Astrocyte (in vitro differentiated cells and primary cell): Measurements from ENCODE around the gene FBN1. TPM values are rescaled to one million over a fixed set of nuclear protein-coding genes. Genes with fewer than 3 reads are reported as not detected.

ENCODE experiments used
- DNase-seq: peaks from one replicate; pipeline ENCODE4 v3.0.0-alpha.2; 2010; ENCODE audit warnings: low read depth
- FAIRE-seq: peaks from 2 replicates; lab custom pipeline; 2011; peaks lifted over from hg19 to GRCh38; lab: Jason Lieb, UNC
- H2AFZ ChIP-seq: 2 replicates; pipeline ENCODE4 v1.6.0; 2012; ENCODE audit warnings: low read depth, low read length, inconsistent platforms
- H3K27ac ChIP-seq: 2 replicates; pipeline ENCODE4 v1.5.1; 2011; ENCODE audit warnings: low read depth, low read length, inconsistent platforms
- H3K27me3 ChIP-seq: 2 replicates; pipeline ENCODE4 v1.6.0; 2011; ENCODE audit warnings: low read length, inconsistent platforms; ENCODE audit not compliant: insufficient read depth
- H3K36me3 ChIP-seq: 2 replicates; pipeline ENCODE4 v1.5.1; 2011; ENCODE audit warnings: low read length, inconsistent platforms; ENCODE audit not compliant: insufficient read depth
- H3K4me1 ChIP-seq: 2 replicates; pipeline ENCODE4 v1.5.1; 2011; ENCODE audit warnings: low read length, inconsistent platforms; ENCODE audit not compliant: insufficient read depth
- H3K4me2 ChIP-seq: 2 replicates; pipeline ENCODE4 v1.6.0; 2012; ENCODE audit warnings: low read length, inconsistent platforms
- H3K4me3 ChIP-seq: 2 replicates; pipeline ENCODE4 v1.5.1; 2011; ENCODE audit warnings: low read depth, mild to moderate bottlenecking, low read length, inconsistent platforms; ENCODE audit not compliant: insufficient read depth
- H3K79me2 ChIP-seq: 2 replicates; pipeline ENCODE4 v1.6.0; 2012; ENCODE audit warnings: mild to moderate bottlenecking, low read length, inconsistent platforms; ENCODE audit not compliant: insufficient read depth
- H3K9ac ChIP-seq: 2 replicates; pipeline ENCODE4 v1.6.0; 2012; ENCODE audit warnings: mild to moderate bottlenecking, low read length, inconsistent platforms
- H3K9me3 ChIP-seq: 2 replicates; pipeline ENCODE4 v1.5.1; 2012; ENCODE audit warnings: low read depth, mild to moderate bottlenecking, low read length, inconsistent platforms; ENCODE audit not compliant: insufficient read depth
- H4K20me1 ChIP-seq: 2 replicates; pipeline ENCODE4 v1.6.0; 2012; ENCODE audit warnings: low read length, inconsistent platforms; ENCODE audit not compliant: insufficient read depth
- H3K27ac Mint-ChIP-seq: one replicate; pipeline ENCODE4 v1.8.0; 2021; ENCODE audit warnings: mild to moderate bottlenecking, mixed read lengths; ENCODE audit not compliant: unreplicated experiment
- H3K27me3 Mint-ChIP-seq: one replicate; pipeline ENCODE4 v1.8.0; 2021; ENCODE audit warnings: low read depth, mixed read lengths; ENCODE audit not compliant: unreplicated experiment
- H3K36me3 Mint-ChIP-seq: one replicate; pipeline ENCODE4 v1.8.0; 2021; ENCODE audit warnings: low read depth, mixed read lengths; ENCODE audit not compliant: unreplicated experiment
- H3K4me1 Mint-ChIP-seq: one replicate; pipeline ENCODE4 v1.8.0; 2021; ENCODE audit warnings: low read depth, mixed read lengths; ENCODE audit not compliant: unreplicated experiment
- H3K4me3 Mint-ChIP-seq: one replicate; pipeline ENCODE4 v1.8.0; 2021; ENCODE audit warnings: mild to moderate bottlenecking, moderate library complexity, mixed read lengths; ENCODE audit not compliant: unreplicated experiment
- H3K9me3 Mint-ChIP-seq: one replicate; pipeline ENCODE4 v1.8.0; 2021; ENCODE audit warnings: mild to moderate bottlenecking, mixed read lengths; ENCODE audit not compliant: unreplicated experiment
- CTCF ChIP-seq: IDR thresholded peaks from 2 replicates; pipeline ENCODE4 v1.5.1; 2011; ENCODE audit warnings: low read depth, mild to moderate bottlenecking, inconsistent platforms, low read length, moderate library complexity; ENCODE audit not compliant: insufficient read depth
- EZH2 ChIP-seq: IDR thresholded peaks from 2 replicates; pipeline ENCODE4 v1.6.1; 2012; ENCODE audit warnings: mild to moderate bottlenecking, low read length, inconsistent platforms; ENCODE audit not compliant: insufficient read depth
- total RNA-seq: library from RNA; stranded (reverse); gene quantifications from 2 replicates; pipeline ENCODE4 v1.2.1, GENCODE V29; 2021

Gene FBN1
- total RNA-seq, 1 donor from 2014 or later: 210 TPM

- DNase-seq: no peak
- Histone ChIP-seq H3K79me2 (peaks cover 93% of the 10 kb centered on the region), H3K4me2 (peak overlapping the region; percentile 59), H3K36me3 (peaks cover 54% of the 10 kb centered on the region), H3K27me3 (no peaks in the 10 kb centered on the region), H2AFZ (no peak overlapping the region), H3K9ac (peak overlapping the region; percentile 65), H3K4me3 (no peak overlapping the region), H3K4me1 (peaks cover 37% of the 10 kb centered on the region), H4K20me1 (peaks cover 15% of the 10 kb centered on the region), H3K27ac (peak overlapping the region; percentile 92), H3K9me3 (no peaks in the 10 kb centered on the region)
- Mint-ChIP-seq H3K9me3 (peaks cover 1% of the 10 kb centered on the region), H3K27ac (peak overlapping the region; percentile 80), H3K27me3 (no peaks in the 10 kb centered on the region), H3K4me1 (peaks cover 49% of the 10 kb centered on the region), H3K36me3 (peaks cover 33% of the 10 kb centered on the region), H3K4me3 (no peak overlapping the region)
- TF ChIP-seq EZH2 (no peak), CTCF (no peak)
- FAIRE-seq: no peak
Measured at GRCh38 chr15:48604567-48604966, 40.9 kb downstream of the FBN1 start.

GRCh38 chr15:48603922-48604321 lies 41.6 kb downstream of the FBN1 start:
- no peak for TF ChIP-seq EZH2
- no peak for TF ChIP-seq CTCF
- H3K4me3 ChIP-seq: no peak overlapping the region
- peaks cover 1% of the 10 kb centered on the region for H3K9me3 Mint-ChIP-seq
- no peaks in the 10 kb centered on the region for H3K27me3 ChIP-seq
- H3K36me3 ChIP-seq: peaks cover 55% of the 10 kb centered on the region
- peaks cover 92% of the 10 kb centered on the region for H3K79me2 ChIP-seq
- H3K27ac ChIP-seq: peak overlapping the region; percentile 92
- H3K4me3 Mint-ChIP-seq: no peak overlapping the region
- no peaks in the 10 kb centered on the region for H3K9me3 ChIP-seq
- FAIRE-seq (no peak), DNase-seq (peak; percentile 30)
- no peaks in the 10 kb centered on the region for H3K27me3 Mint-ChIP-seq
- H4K20me1 ChIP-seq: peaks cover 9% of the 10 kb centered on the region
- peak overlapping the region; percentile 65 for H3K9ac ChIP-seq
- H2AFZ ChIP-seq: no peak overlapping the region
- peaks cover 37% of the 10 kb centered on the region for H3K4me1 ChIP-seq
- H3K4me1 Mint-ChIP-seq: peaks cover 51% of the 10 kb centered on the region
- peak overlapping the region; percentile 59 for H3K4me2 ChIP-seq
- H3K36me3 Mint-ChIP-seq: peaks cover 29% of the 10 kb centered on the region
- H3K27ac Mint-ChIP-seq: no peak overlapping the region

GRCh38 chr15:48603123-48603500 lies 42.4 kb downstream of the FBN1 start:
- Mint-ChIP-seq H3K4me1 (peaks cover 46% of the 10 kb centered on the region), H3K4me3 (no peak overlapping the region), H3K27ac (peak overlapping the region; percentile 91), H3K9me3 (peaks cover 1% of the 10 kb centered on the region), H3K27me3 (no peaks in the 10 kb centered on the region), H3K36me3 (peaks cover 22% of the 10 kb centered on the region)
- Histone ChIP-seq H3K27me3 (no peaks in the 10 kb centered on the region), H3K4me1 (peaks cover 32% of the 10 kb centered on the region), H3K9ac (peak overlapping the region; percentile 65), H3K79me2 (peaks cover 91% of the 10 kb centered on the region), H3K36me3 (peaks cover 55% of the 10 kb centered on the region), H3K9me3 (no peaks in the 10 kb centered on the region), H3K27ac (peak overlapping the region; percentile 92), H3K4me3 (no peak overlapping the region), H3K4me2 (peak overlapping the region; percentile 59), H2AFZ (no peak overlapping the region), H4K20me1 (peaks cover 10% of the 10 kb centered on the region)
- DNase-seq: peak; percentile 34
- no peak for FAIRE-seq
- TF ChIP-seq CTCF (no peak), EZH2 (no peak)
